K562 (cell line): ENCODE results near the gene TSPAN14. TPM values are rescaled to one million over a fixed set of nuclear protein-coding genes. Genes with fewer than 3 reads are reported as not detected.

Source experiments
- ATAC-seq: fragments of 200-7000 bp; cut with Tn5 transposase; 3 replicates; pipeline ENCODE4 v1.9.1; 2020; ENCODE audit warnings: moderate library complexity
- BruUV-seq: library from RNA; stranded (reverse); fragments of 400-500 nt; replicated peaks from 2 replicates; lab custom pipeline; 2021; lab: Mats Ljungman, UMichigan
- CTCF ChIA-PET: fragments of 300-600 bp; formaldehyde crosslinking; extraction: SDS; loops from one replicate; lab custom pipeline; 2021; ENCODE audit warnings: low intra/inter-chr PET ratio; lab: Yijun Ruan, JAX
- POLR2A ChIA-PET: fragments of 300-600, 350-650 bp; sonication (Branson Sonifier 250); formaldehyde crosslinking; extraction: SDS; loops from one replicate; lab custom pipeline; 2021; ENCODE audit warnings: antibody characterized with exemption, inconsistent platforms; lab: Yijun Ruan, JAX
- DNase-seq, 4 experiments: peaks; one replicate each; pipeline versions ENCODE4 v3.0.0 to v3.0.0-alpha.2; 2011 to 2018; ENCODE audit warnings: low spot score in 3 of 4, mixed read lengths in 3 of 4; ENCODE audit errors: extremely low read depth in 1 of 4
- FAIRE-seq: peaks from 2 replicates; lab custom pipeline; 2011; peaks lifted over from hg19 to GRCh38; lab: Jason Lieb, UNC
- H2AFZ ChIP-seq: 2 replicates; pipeline ENCODE4 v1.6.0; 2011; ENCODE audit warnings: low read depth, low read length, control low read depth, inconsistent platforms
- H3K27ac ChIP-seq: fragments of 200-600 bp; 3 replicates; pipeline ENCODE4 v1.8.0; 2011; ENCODE audit warnings: low read depth, mild to moderate bottlenecking, control low read depth, inconsistent platforms, low read length, moderate library complexity, mixed read lengths; ENCODE audit errors: extremely low read depth
- H3K27me3 ChIP-seq, 2 experiments: fragments of 300-600 bp in 1 of 2; 2 replicates in 1 of 2; 3 replicates in 1 of 2; pipeline versions ENCODE4 v1.6.0 to v1.8.0; 2011; ENCODE audit warnings: inconsistent platforms in 2 of 2, low read length in 2 of 2, mild to moderate bottlenecking in 1 of 2, mixed read lengths in 1 of 2, moderate library complexity in 1 of 2; ENCODE audit not compliant: control insufficient read depth in 2 of 2, insufficient read depth in 2 of 2
- H3K36me3 ChIP-seq: fragments of 300-600 bp; 3 replicates; pipeline ENCODE4 v1.8.0; 2011; ENCODE audit warnings: mild to moderate bottlenecking, low read length, inconsistent platforms; ENCODE audit not compliant: control insufficient read depth, insufficient read depth
- H3K4me1 ChIP-seq, 2 experiments: fragments of 200-600 bp in 1 of 2; replicated peaks in 1 of 2; 2 replicates in 1 of 2; 3 replicates in 1 of 2; pipeline versions ENCODE4 v1.5.1 to v1.8.0; 2011; ENCODE audit warnings: inconsistent platforms in 2 of 2, low read length in 2 of 2, mild to moderate bottlenecking in 1 of 2, mixed read lengths in 1 of 2, moderate library complexity in 1 of 2; ENCODE audit not compliant: control insufficient read depth in 2 of 2, insufficient read depth in 2 of 2
- H3K4me2 ChIP-seq: 2 replicates; pipeline ENCODE4 v1.6.1; 2011; ENCODE audit warnings: low read length, control low read depth, inconsistent platforms, mixed read lengths; ENCODE audit not compliant: insufficient read depth
- H3K4me3 ChIP-seq: fragments of 200-600 bp; sonication (generic), shearing (Covaris generic); 2 replicates; pipeline ENCODE4 v1.5.1; 2016; ENCODE audit warnings: control low read depth, inconsistent platforms
- H3K79me2 ChIP-seq: fragments of 200-600 bp; 3 replicates; pipeline ENCODE4 v1.8.0; 2011; ENCODE audit warnings: low read length, inconsistent platforms; ENCODE audit not compliant: control insufficient read depth, insufficient read depth
- H3K9ac ChIP-seq, 2 experiments: 2 replicates each; pipeline versions ENCODE4 v1.6.0 to v1.6.1; 2011; ENCODE audit warnings: low read depth in 2 of 2, low read length in 2 of 2, control low read depth in 1 of 2, inconsistent platforms in 1 of 2, mild to moderate bottlenecking in 1 of 2, mixed read lengths in 1 of 2; ENCODE audit not compliant: insufficient read depth in 1 of 2
- H3K9me1 ChIP-seq: one replicate; pipeline ENCODE4 v1.6.0; 2011; ENCODE audit warnings: inconsistent platforms, mild to moderate bottlenecking, low read length, moderate library complexity; ENCODE audit not compliant: control insufficient read depth, insufficient read depth
- H3K9me3 ChIP-seq: replicated peaks from 2 replicates; pipeline ENCODE4 v1.5.1; 2011; ENCODE audit warnings: low read depth, low read length, inconsistent platforms; ENCODE audit not compliant: control insufficient read depth, insufficient read depth
- H4K20me1 ChIP-seq: replicated peaks from 2 replicates; pipeline ENCODE4 v1.6.1; 2011; ENCODE audit warnings: low read length, inconsistent platforms, mixed read lengths; ENCODE audit not compliant: control insufficient read depth, insufficient read depth
- CTBP1 ChIP-seq: fragments of 450-650 bp; IDR thresholded peaks from 2 replicates; pipeline ENCODE4 v1.6.1; 2016; ENCODE audit warnings: borderline replicate concordance
- FOXM1 ChIP-seq, 2 experiments: fragments of 450-650 bp in 1 of 2; sonication (generic) in 1 of 2; formaldehyde crosslinking in 1 of 2; IDR thresholded peaks; 2 replicates each; pipeline versions ENCODE4 v1.6.1 to v1.9.0; 2017 to 2022; ENCODE audit warnings: low read depth in 2 of 2, mild to moderate bottlenecking in 2 of 2, missing genetic modification reagents in 1 of 2, moderate library complexity in 1 of 2
- ILF3 ChIP-seq: fragments of 450-650 bp; IDR thresholded peaks from 2 replicates; pipeline ENCODE4 v1.6.1; 2018; ENCODE audit warnings: antibody characterized with exemption, mild to moderate bottlenecking, moderate library complexity, borderline replicate concordance
- MCM2 ChIP-seq: fragments of 450-650 bp; IDR thresholded peaks from 2 replicates; pipeline ENCODE4 v1.6.1; 2017; ENCODE audit warnings: low read depth, mild to moderate bottlenecking
- NFXL1 ChIP-seq: fragments of 450-650 bp; formaldehyde crosslinking; IDR thresholded peaks from 2 replicates; pipeline ENCODE4 v1.4.0; 2021; ENCODE audit warnings: mild to moderate bottlenecking
- TRIM24 ChIP-seq, 2 experiments: fragments of 450-650 bp; IDR thresholded peaks; 2 replicates each; pipeline ENCODE4 v1.6.1; 2016
- ZZZ3 ChIP-seq: fragments of 450-650 bp; IDR thresholded peaks from 2 replicates; pipeline ENCODE4 v1.6.1; 2016; ENCODE audit warnings: antibody characterized with exemption, mild to moderate bottlenecking, moderate library complexity
- WGBS: fragments of 100-300 bp; shearing (Covaris generic); methylation state at CpG from one replicate; pipeline ENCODE4 v1.1.6; 2016; ENCODE audit warnings: low coverage, mixed read lengths; ENCODE audit not compliant: insufficient coverage; ENCODE audit errors: missing lambda C conversion rate; 5-methylcytosine and 5-hydroxymethylcytosine counted together
- in situ Hi-C: fragments of 300-500 bp; cut with MboI; formaldehyde crosslinking; loops from 4 replicates; pipeline ENCODE4 v1.15.0; 2018; ENCODE audit warnings: inconsistent platforms, mixed read lengths
- intact Hi-C: fragments of 100-400 bp; cut with micrococcal nuclease; formaldehyde crosslinking; loops from 2 replicates; pipeline ENCODE4 v1.14.2; 2022
- polyA plus RNA-seq, 8 experiments: library from polyadenylated mRNA; depleted of rRNA in 4 of 8; stranded (reverse) in 5 of 8; unstranded in 3 of 8; fragments of >200 nt; fragmentation: Nextera tagmentation in 2 of 8; fragmentation: Illumina TruSeq in 1 of 8; extraction: Ambion mirVana in 2 of 8; extraction: Trizol in 1 of 8; gene quantifications; 2 replicates each; pipeline versions ENCODE4 v1.2.1 to v1.2.3, GENCODE V29; 2011 to 2014; ENCODE audit warnings: inconsistent platforms in 1 of 8, missing spikeins in 1 of 8
- total RNA-seq, 7 experiments: library from RNA; depleted of rRNA in 6 of 7; stranded (reverse); fragments of >200 nt in 6 of 7; fragmentation: Illumina TruSeq in 2 of 7; extraction: Trizol in 2 of 7; gene quantifications; 2 replicates each; pipeline versions ENCODE4 v1.2.1 to v1.2.3, GENCODE V29; 2011 to 2021; ENCODE audit warnings: low replicate concordance in 1 of 7
- TF ChIP-seq, protein P1 (sequence below): sonication (generic); formaldehyde crosslinking; IDR thresholded peaks from 2 replicates; pipeline ENCODE4 v1.8.0; 2022; ENCODE audit warnings: mild to moderate bottlenecking, missing genetic modification reagents
- TF ChIP-seq, protein P2 (sequence below), 2 experiments: IDR thresholded peaks; 2 replicates each; pipeline ENCODE4 v1.6.1; 2011; ENCODE audit warnings: borderline replicate concordance in 1 of 2, control low read depth in 1 of 2, low read depth in 1 of 2, low read length in 1 of 2, mild to moderate bottlenecking in 1 of 2, mixed read lengths in 1 of 2, moderate library complexity in 1 of 2; ENCODE audit not compliant: insufficient read depth in 1 of 2, insufficient read length in 1 of 2, poor library complexity in 1 of 2, severe bottlenecking in 1 of 2; ENCODE audit errors: extremely low read depth in 1 of 2
- TF ChIP-seq, protein P3 (sequence below): IDR thresholded peaks from 2 replicates; pipeline ENCODE4 v1.6.1; 2011; ENCODE audit not compliant: insufficient read length; ENCODE audit errors: extremely low read depth

Gene TSPAN14
- total and polyA plus RNA-seq, 9 of the 15 experiments (the other 6 are each of a cell fraction or from before 2014, with no cell fraction given): 5.8 to 92.9 (median 23.3) TPM

DNA sequence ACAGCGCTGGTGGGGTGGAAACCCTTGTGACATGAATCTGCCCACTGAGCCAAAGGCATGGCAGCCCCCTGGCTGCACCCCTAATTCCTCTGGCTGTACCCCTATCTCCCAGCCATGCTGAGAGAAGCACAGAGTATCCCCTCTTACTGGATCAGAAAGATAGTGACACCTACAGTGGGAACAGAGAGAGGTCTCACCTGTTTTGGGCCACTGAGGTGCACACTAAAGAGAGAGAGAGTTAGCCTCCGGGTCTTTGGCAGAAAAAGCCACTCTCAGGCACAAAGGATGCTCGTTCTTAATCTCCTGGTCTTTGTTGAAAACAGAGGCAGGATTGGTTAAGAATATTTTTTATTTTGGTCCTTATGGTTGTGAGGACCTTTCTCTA lies 11.3 kb downstream of the TSPAN14 start:
- H3K27me3 ChIP-seq: no peaks in the 10 kb centered on the region
- FAIRE-seq (no peak), ATAC-seq (no peak), DNase-seq (no peak)
- peak overlapping the region; percentile 76 to 83; a peak in 3 of 4 replicates for H3K9ac ChIP-seq
- BruUV-seq: no TSS peak
- POLR2A ChIA-PET: interaction anchor here (0.8 to 2.7 kb wide), 3 partner anchors 8 to 278 kb away, joined by 3 to 9 read pairs (median 3); no protein-coding TSS in a partner anchor
- CTCF ChIA-PET: no interaction called here
- TF ChIP-seq ILF3 (no peak), NFXL1 (CRISPR knock-in tag) (no peak), CTBP1 (no peak), MCM2 (no peak), ZZZ3 (no peak), TRIM24 (IDR thresholded peaks at IDR 0.05) (no peak), FOXM1 (IDR thresholded peaks at IDR 0.05; ENCODE audit: low read depth) (no peak), FOXM1 (CRISPR knock-in tag; IDR thresholded peaks at IDR 0.05; ENCODE audit: low read depth) (no peak)
- TF ChIP-seq, protein P1, sequence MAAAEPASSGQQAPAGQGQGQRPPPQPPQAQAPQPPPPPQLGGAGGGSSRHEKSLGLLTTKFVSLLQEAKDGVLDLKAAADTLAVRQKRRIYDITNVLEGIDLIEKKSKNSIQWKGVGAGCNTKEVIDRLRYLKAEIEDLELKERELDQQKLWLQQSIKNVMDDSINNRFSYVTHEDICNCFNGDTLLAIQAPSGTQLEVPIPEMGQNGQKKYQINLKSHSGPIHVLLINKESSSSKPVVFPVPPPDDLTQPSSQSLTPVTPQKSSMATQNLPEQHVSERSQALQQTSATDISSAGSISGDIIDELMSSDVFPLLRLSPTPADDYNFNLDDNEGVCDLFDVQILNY (CRISPR knock-in tag): no peak
- TF ChIP-seq, protein P2, sequence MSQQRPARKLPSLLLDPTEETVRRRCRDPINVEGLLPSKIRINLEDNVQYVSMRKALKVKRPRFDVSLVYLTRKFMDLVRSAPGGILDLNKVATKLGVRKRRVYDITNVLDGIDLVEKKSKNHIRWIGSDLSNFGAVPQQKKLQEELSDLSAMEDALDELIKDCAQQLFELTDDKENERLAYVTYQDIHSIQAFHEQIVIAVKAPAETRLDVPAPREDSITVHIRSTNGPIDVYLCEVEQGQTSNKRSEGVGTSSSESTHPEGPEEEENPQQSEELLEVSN (IDR thresholded peaks at IDR 0.05; ENCODE audit: borderline replicate concordance in 1 of 2, extremely low read depth in 1 of 2, insufficient read depth in 1 of 2, insufficient read length in 1 of 2, low read depth in 1 of 2, low read length in 1 of 2, poor library complexity in 1 of 2, severe bottlenecking in 1 of 2): no peak
- TF ChIP-seq, protein P3, sequence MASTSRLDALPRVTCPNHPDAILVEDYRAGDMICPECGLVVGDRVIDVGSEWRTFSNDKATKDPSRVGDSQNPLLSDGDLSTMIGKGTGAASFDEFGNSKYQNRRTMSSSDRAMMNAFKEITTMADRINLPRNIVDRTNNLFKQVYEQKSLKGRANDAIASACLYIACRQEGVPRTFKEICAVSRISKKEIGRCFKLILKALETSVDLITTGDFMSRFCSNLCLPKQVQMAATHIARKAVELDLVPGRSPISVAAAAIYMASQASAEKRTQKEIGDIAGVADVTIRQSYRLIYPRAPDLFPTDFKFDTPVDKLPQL: no peak
- peaks cover 2% of the 10 kb centered on the region for H3K9me1 ChIP-seq
- peaks cover 10% of the 10 kb centered on the region for H4K20me1 ChIP-seq
- H3K27ac ChIP-seq: peak overlapping the region; percentile 89
- H3K9me3 ChIP-seq: no peaks in the 10 kb centered on the region
- H3K4me3 ChIP-seq: no peak overlapping the region
- 54% methylated on average over 3 of the region's 3 CpGs for WGBS
- intact Hi-C loops: no loop called here
- H3K4me1 ChIP-seq: peaks cover 55 to 78% of the 10 kb centered on the region in 2 experiments
- no peak overlapping the region for H2AFZ ChIP-seq
- H3K79me2 ChIP-seq: peaks cover 98% of the 10 kb centered on the region
- peak overlapping the region; percentile 77 for H3K4me2 ChIP-seq
- in situ Hi-C loops: no loop called here
- H3K36me3 ChIP-seq: peaks cover 51% of the 10 kb centered on the region
